Frontal cortex (tissue), 4 donors: Measurements from ENCODE around the gene HNF4A. TPM values are rescaled to one million over a fixed set of nuclear protein-coding genes. Genes with fewer than 3 reads are reported as not detected.

Experiments used
- DNase-seq, 2 donors: peaks; one replicate each; pipeline ENCODE4 v3.0.0; 2012; ENCODE audit warnings: low spot score in 2 of 2
- FAIRE-seq: peaks from 2 replicates; lab custom pipeline; 2012; peaks lifted over from hg19 to GRCh38; lab: Jason Lieb, UNC
- total RNA-seq: library from RNA; depleted of rRNA; stranded (reverse); fragments of >200 nt; gene quantifications from one replicate; pipeline ENCODE4 v1.2.3, GENCODE V29; 2014
- donor health status: control.
- donor health status: control.
- donor health status: control.

The HNF4A gene
- total RNA-seq, 1 donor from 2014 or later: not detected

- FAIRE-seq (no peak), DNase-seq (no peak)
These were observed 48.0 kb downstream of the HNF4A start for GRCh38 chr20:44403194-44404112.

- DNase-seq: no peak
- no peak for FAIRE-seq
These were observed 49.0 kb downstream of the HNF4A start for GRCh38 chr20:44404204-44405181.

GRCh38 chr20:44405257-44405656 is 49.8 kb downstream of the HNF4A start:
- DNase-seq (no peak), FAIRE-seq (no peak)

GRCh38 chr20:44405785-44406571 is 50.5 kb downstream of the HNF4A start:
- DNase-seq (no peak), FAIRE-seq (no peak)

- FAIRE-seq: no peak
- DNase-seq: no peak
These were observed 51.2 kb downstream of the HNF4A start for GRCh38 chr20:44406572-44407137.

- FAIRE-seq (no peak), DNase-seq (no peak)
These were observed 52.1 kb downstream of the HNF4A start for GRCh38 chr20:44407402-44408184.

- no peak for DNase-seq
- no peak for FAIRE-seq
These were observed 53.7 kb downstream of the HNF4A start for GRCh38 chr20:44409132-44409600.

GRCh38 chr20:44410583-44411019 is 55.1 kb downstream of the HNF4A start:
- no peak for DNase-seq
- FAIRE-seq: no peak

- FAIRE-seq: no peak
These were observed 55.7 kb downstream of the HNF4A start for GRCh38 chr20:44411020-44411756.

GRCh38 chr20:44411757-44412401 is 56.4 kb downstream of the HNF4A start:
- FAIRE-seq: no peak

More at GRCh38 chr20:44411020-44411756, 55.7 kb downstream of the HNF4A start:
- DNase-seq: no peak

GRCh38 chr20:44412402-44413144 is 57.1 kb downstream of the HNF4A start:
- FAIRE-seq: no peak
- DNase-seq: no peak

More at GRCh38 chr20:44411757-44412401, 56.4 kb downstream of the HNF4A start:
- no peak for DNase-seq

GRCh38 chr20:44413575-44414345 is 58.3 kb downstream of the HNF4A start:
- DNase-seq (no peak), FAIRE-seq (no peak)

GRCh38 chr20:44414346-44414714 is 58.8 kb downstream of the HNF4A start:
- FAIRE-seq: no peak
- no peak for DNase-seq

- no peak for FAIRE-seq
- DNase-seq: no peak
These were observed 59.3 kb downstream of the HNF4A start for GRCh38 chr20:44414808-44415207.

GRCh38 chr20:44415833-44416715 is 60.6 kb downstream of the HNF4A start:
- FAIRE-seq (no peak), DNase-seq (no peak)
